Measurements from ENCODE around the gene PLPPR3. TPM values are rescaled to one million over a fixed set of nuclear protein-coding genes. Genes with fewer than 3 reads are reported as not detected.

Gene PLPPR3
- total RNA-seq, 1 experiment from 2014 or later, result 0.81 TPM

DNA sequence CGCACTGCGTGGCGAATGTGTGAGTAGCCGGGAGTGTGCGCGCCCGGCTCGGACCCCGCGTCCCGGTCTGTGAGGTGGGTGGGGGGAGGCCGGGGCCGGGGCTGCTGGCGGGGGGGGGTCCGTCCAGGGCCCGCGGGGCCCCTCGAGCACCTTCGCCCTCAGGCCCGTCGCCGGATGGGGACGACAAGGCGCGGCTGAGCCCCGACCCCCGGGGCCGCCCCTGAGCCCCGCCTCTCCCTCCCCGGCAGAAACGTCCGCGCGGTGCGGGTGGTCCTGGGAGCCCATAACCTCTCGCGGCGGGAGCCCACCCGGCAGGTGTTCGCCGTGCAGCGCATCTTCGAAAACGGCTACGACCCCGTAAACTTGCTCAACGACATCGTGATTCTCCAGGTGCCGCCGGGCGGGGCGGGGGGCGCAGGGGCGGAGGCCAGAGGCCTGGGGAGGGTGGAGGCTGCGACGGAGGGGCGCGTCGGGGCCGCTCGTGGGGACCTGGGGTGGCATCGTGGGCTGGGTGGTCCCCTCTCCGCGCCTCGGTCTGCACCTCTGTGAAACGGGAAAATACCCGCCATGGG lies 31.3 kb upstream of the PLPPR3 start:
- Histone ChIP-seq H3K79me2 (ENCODE audit: low read depth) (no peaks in the 10 kb centered on the region), H3K4me3 (no peak overlapping the region), H3K4me1 (replicated peaks; ENCODE audit: insufficient read depth) (peaks cover 5% of the 10 kb centered on the region; the same call in 1 of the 2 replicates), H3K9me2 (ENCODE audit: insufficient read depth) (no peaks in the 10 kb centered on the region), H2AFZ (no peak overlapping the region), H3K27ac (no peak overlapping the region), H4K20me1 (ENCODE audit: insufficient read depth) (no peaks in the 10 kb centered on the region; the same call in 1 of the 2 replicates), H3K36me3 (ENCODE audit: low read depth) (no peaks in the 10 kb centered on the region), H3F3A (ENCODE audit: insufficient read depth, low read depth) (peaks cover 27% of the 10 kb centered on the region; the same call in 1 of the 2 replicates), H3K9me3 (ENCODE audit: insufficient read depth, low read depth) (no peaks in the 10 kb centered on the region), H3K4me2 (no peak overlapping the region), H3K27me3 (ENCODE audit: insufficient read depth, low read depth) (peaks cover 9% of the 10 kb centered on the region)
- TF ChIP-seq EZH2 (IDR thresholded peaks at IDR 0.05; ENCODE audit: low read depth), result no peak
- TF ChIP-seq, protein P1, sequence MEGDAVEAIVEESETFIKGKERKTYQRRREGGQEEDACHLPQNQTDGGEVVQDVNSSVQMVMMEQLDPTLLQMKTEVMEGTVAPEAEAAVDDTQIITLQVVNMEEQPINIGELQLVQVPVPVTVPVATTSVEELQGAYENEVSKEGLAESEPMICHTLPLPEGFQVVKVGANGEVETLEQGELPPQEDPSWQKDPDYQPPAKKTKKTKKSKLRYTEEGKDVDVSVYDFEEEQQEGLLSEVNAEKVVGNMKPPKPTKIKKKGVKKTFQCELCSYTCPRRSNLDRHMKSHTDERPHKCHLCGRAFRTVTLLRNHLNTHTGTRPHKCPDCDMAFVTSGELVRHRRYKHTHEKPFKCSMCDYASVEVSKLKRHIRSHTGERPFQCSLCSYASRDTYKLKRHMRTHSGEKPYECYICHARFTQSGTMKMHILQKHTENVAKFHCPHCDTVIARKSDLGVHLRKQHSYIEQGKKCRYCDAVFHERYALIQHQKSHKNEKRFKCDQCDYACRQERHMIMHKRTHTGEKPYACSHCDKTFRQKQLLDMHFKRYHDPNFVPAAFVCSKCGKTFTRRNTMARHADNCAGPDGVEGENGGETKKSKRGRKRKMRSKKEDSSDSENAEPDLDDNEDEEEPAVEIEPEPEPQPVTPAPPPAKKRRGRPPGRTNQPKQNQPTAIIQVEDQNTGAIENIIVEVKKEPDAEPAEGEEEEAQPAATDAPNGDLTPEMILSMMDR (conservative IDR thresholded peaks at IDR 0.05), result no peak
- intact Hi-C loops (cut with micrococcal nuclease; ENCODE audit: unreplicated experiment), result loop anchor here (10.0 kb wide), 1 partner anchor 132 kb away; the partner anchor contains the start of gene WDR18
- CTCF ChIA-PET, result no interaction called here
- no peak for DNase-seq
- BruUV-seq (replicated peaks), result no TSS peak
- POLR2A ChIA-PET (ENCODE audit: unreplicated experiment), result no interaction called here

GRCh38 chr19:852136-853013 lies 30.6 kb upstream of the PLPPR3 start, which contains the start of gene ELANE:
ELANE (plus strand) TSS chr19:852303; CDS start chr19:852329, 26 bp downstream.
- Histone ChIP-seq H3K27ac (no peak within 1 kb of the TSS), H4K20me1 (ENCODE audit: insufficient read depth) (no peaks in the 10 kb centered on the region; the same call in 1 of the 2 replicates), H3K4me1 (replicated peaks; ENCODE audit: insufficient read depth) (peaks cover 5% of the 10 kb centered on the region; the same call in 1 of the 2 replicates), H2AFZ (no peak within 1 kb of the TSS), H3K9me2 (ENCODE audit: insufficient read depth) (no peaks in the 10 kb centered on the region), H3K4me2 (peak within 1 kb of the TSS; percentile 40; the same call in 1 of the 2 replicates), H3K36me3 (ENCODE audit: low read depth) (no peaks in the 10 kb centered on the region), H3K9me3 (ENCODE audit: insufficient read depth, low read depth) (no peaks in the 10 kb centered on the region), H3F3A (ENCODE audit: insufficient read depth, low read depth) (peaks cover 24% of the 10 kb centered on the region; the same call in 1 of the 2 replicates), H3K79me2 (ENCODE audit: low read depth) (no peaks in the 10 kb centered on the region), H3K27me3 (ENCODE audit: insufficient read depth, low read depth) (peaks cover 16% of the 10 kb centered on the region), H3K4me3 (no peak within 1 kb of the TSS)
- intact Hi-C loops (cut with micrococcal nuclease; ENCODE audit: unreplicated experiment), result loop anchor here (10.0 kb wide), 1 partner anchor 132 kb away; the partner anchor contains the start of gene WDR18
- ChIA-PET CTCF (no interaction called here), POLR2A (ENCODE audit: unreplicated experiment) (interaction anchor here (0.8 kb wide), 1 partner anchor 67 kb away, joined by 9 read pairs; no protein-coding TSS in a partner anchor)
- no TSS peak for BruUV-seq (replicated peaks)
- TF ChIP-seq, protein P1 (conservative IDR thresholded peaks at IDR 0.05), result no peak
- TF ChIP-seq EZH2 (IDR thresholded peaks at IDR 0.05; ENCODE audit: low read depth), result no peak
- no peak for DNase-seq

DNA sequence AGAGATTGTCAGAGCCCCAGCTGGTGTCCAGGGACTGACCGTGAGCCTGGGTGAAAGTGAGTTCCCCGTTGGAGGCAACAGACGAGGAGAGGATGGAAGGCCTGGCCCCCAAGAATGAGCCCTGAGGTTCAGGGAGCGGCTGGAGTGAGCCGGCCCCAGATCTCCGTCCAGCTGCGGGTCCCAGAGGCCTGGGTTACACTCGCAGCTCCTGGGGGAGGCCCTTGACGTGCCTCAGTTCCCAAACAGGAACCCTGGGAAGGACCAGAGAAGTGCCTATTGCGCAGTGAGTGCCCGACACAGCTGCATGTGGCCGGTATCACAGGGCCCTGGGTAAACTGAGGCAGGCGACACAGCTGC lies 29.2 kb upstream of the PLPPR3 start:
- peaks cover 5% of the 10 kb centered on the region; the same call in 1 of the 2 replicates for H3K4me1 ChIP-seq (replicated peaks; ENCODE audit: insufficient read depth)
- no peak overlapping the region for H2AFZ ChIP-seq
- H3K9me2 ChIP-seq (ENCODE audit: insufficient read depth), result no peaks in the 10 kb centered on the region
- DNase-seq, result no peak
- POLR2A ChIA-PET (ENCODE audit: unreplicated experiment), result interaction anchor here (0.8 kb wide), 1 partner anchor 67 kb away, joined by 4 read pairs; no protein-coding TSS in a partner anchor
- CTCF ChIA-PET, result interaction anchor here (0.5 kb wide), 1 partner anchor 54 kb away, joined by 3 read pairs; no protein-coding TSS in a partner anchor
- no TSS peak for BruUV-seq (replicated peaks)
- H3K36me3 ChIP-seq (ENCODE audit: low read depth), result no peaks in the 10 kb centered on the region
- intact Hi-C loops (cut with micrococcal nuclease; ENCODE audit: unreplicated experiment), result loop anchor here (10.0 kb wide), 1 partner anchor 134 kb away; the partner anchor contains the start of gene WDR18
- no peak overlapping the region for H3K4me3 ChIP-seq
- no peaks in the 10 kb centered on the region for H3K9me3 ChIP-seq (ENCODE audit: insufficient read depth, low read depth)
- H3K27ac ChIP-seq, result no peak overlapping the region
- H3K27me3 ChIP-seq (ENCODE audit: insufficient read depth, low read depth), result peaks cover 30% of the 10 kb centered on the region
- H4K20me1 ChIP-seq (ENCODE audit: insufficient read depth), result no peaks in the 10 kb centered on the region; the same call in 1 of the 2 replicates
- no peak for TF ChIP-seq EZH2 (IDR thresholded peaks at IDR 0.05; ENCODE audit: low read depth)
- TF ChIP-seq, protein P1 (conservative IDR thresholded peaks at IDR 0.05), result no peak
- H3F3A ChIP-seq (ENCODE audit: insufficient read depth, low read depth), result peaks cover 24% of the 10 kb centered on the region; the same call in 1 of the 2 replicates
- H3K79me2 ChIP-seq (ENCODE audit: low read depth), result no peaks in the 10 kb centered on the region
- peak overlapping the region; percentile 40 for H3K4me2 ChIP-seq
